GM23248 (cell line): Measurements from ENCODE around the gene TFAP2D. TPM values are rescaled to one million over a fixed set of nuclear protein-coding genes. Genes with fewer than 3 reads are reported as not detected.

Source experiments
- DNase-seq: peaks from one replicate; pipeline ENCODE4 v3.0.0-alpha.2; 2015
- H2AFZ ChIP-seq: fragments of 200-600 bp; sonication (generic); 2 replicates; pipeline ENCODE4 v1.6.1; 2016; ENCODE audit warnings: antibody characterized with exemption
- H3F3A ChIP-seq: fragments of 200-600 bp; sonication (generic); 2 replicates; pipeline ENCODE4 v1.6.1; 2016; ENCODE audit warnings: mild to moderate bottlenecking, antibody characterized with exemption, mixed run types; ENCODE audit not compliant: insufficient read depth
- H3K27ac ChIP-seq: fragments of 200-600 bp; sonication (generic); 2 replicates; pipeline ENCODE4 v1.5.1; 2016; ENCODE audit warnings: mild to moderate bottlenecking
- H3K27me3 ChIP-seq: fragments of 200-600 bp; sonication (generic); replicated peaks from 2 replicates; pipeline ENCODE4 v1.6.1; 2016; ENCODE audit warnings: mild to moderate bottlenecking; ENCODE audit not compliant: insufficient read depth
- H3K36me3 ChIP-seq: fragments of 200-600 bp; sonication (generic); 2 replicates; pipeline ENCODE4 v1.6.1; 2016; ENCODE audit warnings: low read depth, mild to moderate bottlenecking
- H3K4me1 ChIP-seq: fragments of 200-600 bp; sonication (generic); 2 replicates; pipeline ENCODE4 v1.6.1; 2016; ENCODE audit warnings: mild to moderate bottlenecking; ENCODE audit not compliant: insufficient read depth
- H3K4me2 ChIP-seq: fragments of 200-600 bp; sonication (generic); one replicate; pipeline ENCODE4 v1.6.1; 2016; ENCODE audit warnings: mild to moderate bottlenecking; ENCODE audit not compliant: unreplicated experiment
- H3K4me3 ChIP-seq: fragments of 200-600 bp; sonication (generic); 2 replicates; pipeline ENCODE4 v1.5.1; 2016; ENCODE audit warnings: mild to moderate bottlenecking
- H3K79me2 ChIP-seq: fragments of 200-600 bp; sonication (generic); 2 replicates; pipeline ENCODE4 v1.6.1; 2016; ENCODE audit warnings: mild to moderate bottlenecking; ENCODE audit not compliant: insufficient read depth
- H3K9ac ChIP-seq: fragments of 200-600 bp; sonication (generic); 2 replicates; pipeline ENCODE4 v1.6.1; 2016; ENCODE audit warnings: mild to moderate bottlenecking
- H3K9me2 ChIP-seq: fragments of 200-600 bp; sonication (generic); 2 replicates; pipeline ENCODE4 v1.6.1; 2016; ENCODE audit warnings: mixed run types, mild to moderate bottlenecking, moderate library complexity; ENCODE audit not compliant: insufficient read depth
- H3K9me3 ChIP-seq: fragments of 200-600 bp; sonication (generic); one replicate; pipeline ENCODE4 v1.6.1; 2017; ENCODE audit warnings: low read depth
- H4K20me1 ChIP-seq: fragments of 200-600 bp; sonication (generic); 2 replicates; pipeline ENCODE4 v1.6.0; 2016; ENCODE audit not compliant: insufficient read depth
- EZH2 ChIP-seq: fragments of 200-600 bp; sonication (generic); IDR thresholded peaks from 2 replicates; pipeline ENCODE4 v1.6.1; 2018; ENCODE audit warnings: antibody characterized with exemption, mild to moderate bottlenecking; ENCODE audit not compliant: insufficient read depth, poor library complexity, severe bottlenecking
- EZH2phosphoT487 ChIP-seq: fragments of 200-600 bp; sonication (generic); IDR thresholded peaks from 2 replicates; pipeline ENCODE4 v1.6.1; 2018; ENCODE audit warnings: antibody characterized with exemption, moderate library complexity, mild to moderate bottlenecking, low read depth; ENCODE audit not compliant: insufficient read depth
- WGBS, 2 experiments: methylation state at CpG; one replicate each; pipeline ENCODE4 v1.1.6; 2015 to 2017; ENCODE audit warnings: low lambda C conversion rate in 2 of 2, low coverage in 1 of 2; ENCODE audit errors: missing lambda C conversion rate in 2 of 2; 5-methylcytosine and 5-hydroxymethylcytosine counted together
- in situ Hi-C: fragments of 300-500 bp; cut with MboI; formaldehyde crosslinking; loops from 2 replicates; pipeline ENCODE4 v1.15.0; 2020
- polyA plus RNA-seq: library from polyadenylated mRNA; unstranded; fragments of >200 nt; fragmentation: Nextera tagmentation; extraction: Ambion mirVana; gene quantifications from 2 replicates; pipeline ENCODE4 v1.2.1, GENCODE V29; 2016
- total RNA-seq: library from RNA; depleted of rRNA; stranded (reverse); fragments of >200 nt; shearing (Covaris generic); gene quantifications from 2 replicates; pipeline ENCODE4 v1.2.3, GENCODE V29; 2014

TFAP2D gene
- total and polyA plus RNA-seq, 2 experiments from 2014 or later, result not detected

DNA sequence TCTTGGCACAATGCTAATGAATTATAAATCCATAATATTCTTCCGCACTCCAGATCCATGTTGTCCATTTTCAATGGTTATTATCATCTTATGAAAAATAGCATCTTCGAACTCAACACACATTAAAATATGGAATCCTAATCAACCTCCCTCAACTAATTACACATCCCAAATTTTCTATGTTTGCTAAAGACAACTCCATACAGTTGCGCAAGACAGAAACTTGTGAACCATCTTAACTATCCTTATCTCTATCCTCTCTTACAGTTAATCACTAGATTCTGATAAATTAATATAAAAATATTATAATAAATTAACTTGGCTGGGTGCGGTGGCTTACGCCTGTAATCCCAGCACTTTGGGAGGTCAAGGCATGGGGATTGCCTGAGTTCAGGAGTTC, 67.1 kb downstream of the TFAP2D start:
- no peaks in the 10 kb centered on the region for H3K79me2 ChIP-seq
- no peak overlapping the region for H3K9ac ChIP-seq
- no peaks in the 10 kb centered on the region for H3F3A ChIP-seq
- DNase-seq, result no peak
- TF ChIP-seq EZH2phosphoT487 (no peak), EZH2 (no peak)
- no peaks in the 10 kb centered on the region for H3K4me1 ChIP-seq
- no peak overlapping the region for H3K27ac ChIP-seq
- H3K36me3 ChIP-seq, result no peaks in the 10 kb centered on the region
- no peak overlapping the region for H3K4me3 ChIP-seq
- WGBS, 2 experiments, result 62 to 66% methylated on average over 5 of the region's 5 CpGs
- no peak overlapping the region for H2AFZ ChIP-seq
- H3K9me2 ChIP-seq, result no peaks in the 10 kb centered on the region
- no peaks in the 10 kb centered on the region for H3K9me3 ChIP-seq
- H4K20me1 ChIP-seq, result no peaks in the 10 kb centered on the region
- in situ Hi-C loops, result no loop called here
- H3K4me2 ChIP-seq, result no peak overlapping the region
- no peaks in the 10 kb centered on the region for H3K27me3 ChIP-seq

DNA sequence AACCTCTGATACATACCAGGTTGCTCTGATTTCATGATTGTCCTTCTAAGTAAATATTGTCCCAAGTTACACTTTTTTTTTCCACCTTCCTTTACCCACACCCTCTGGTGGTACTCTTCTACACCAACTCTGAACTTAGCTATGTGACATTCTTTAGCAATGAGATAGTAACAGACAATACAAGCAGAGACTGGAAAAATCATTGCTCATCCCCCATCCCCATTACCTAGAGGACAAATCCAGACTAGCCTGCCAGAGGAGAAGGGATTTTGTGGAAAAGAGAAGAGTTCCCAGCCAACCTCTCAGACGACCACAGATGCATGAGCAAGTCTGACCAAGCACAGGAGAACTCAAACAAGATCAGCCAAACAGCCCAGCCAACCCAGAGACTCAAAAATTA, 72.6 kb downstream of the TFAP2D start:
- H3K36me3 ChIP-seq, result no peaks in the 10 kb centered on the region
- in situ Hi-C loops, result no loop called here

DNA sequence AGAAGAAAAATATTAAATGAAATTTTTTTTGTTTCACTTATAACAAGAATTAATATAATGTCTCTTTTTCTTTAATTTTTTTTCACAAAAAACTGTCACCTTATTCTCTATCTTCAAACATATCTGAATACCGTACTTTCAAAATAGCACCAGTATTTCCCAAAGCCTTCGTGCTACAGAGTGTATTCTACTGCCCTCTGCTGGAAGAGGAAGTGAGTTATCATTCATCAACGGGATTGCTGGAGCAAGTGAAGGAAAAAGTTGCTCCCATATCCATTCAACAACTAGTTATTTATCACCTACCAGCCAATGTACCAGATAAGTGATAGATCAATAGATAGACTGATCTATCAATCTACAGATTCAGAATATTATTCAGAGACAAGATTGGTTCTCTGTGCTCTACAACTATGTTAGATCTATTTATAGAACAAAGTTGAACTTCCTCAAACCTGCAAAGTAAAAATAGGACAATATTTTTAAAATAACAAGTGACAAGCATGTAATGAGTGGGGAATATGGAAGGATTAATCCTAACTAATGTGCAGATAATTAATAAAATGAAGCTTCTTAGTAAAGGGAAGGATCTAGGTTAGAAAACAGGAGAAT, 78.7 kb downstream of the TFAP2D start:
- no peak overlapping the region for H3K4me3 ChIP-seq
- peak; percentile 75 for DNase-seq
- TF ChIP-seq EZH2phosphoT487 (no peak), EZH2 (no peak)

More for the DNA sequence above, 72.6 kb downstream of the TFAP2D start:
- Histone ChIP-seq H2AFZ (no peak overlapping the region), H3K4me1 (no peaks in the 10 kb centered on the region), H3K27ac (no peak overlapping the region), H3K79me2 (no peaks in the 10 kb centered on the region), H3F3A (no peaks in the 10 kb centered on the region), H4K20me1 (no peaks in the 10 kb centered on the region), H3K9me3 (no peaks in the 10 kb centered on the region), H3K4me2 (no peak overlapping the region), H3K4me3 (no peak overlapping the region), H3K27me3 (no peaks in the 10 kb centered on the region), H3K9me2 (no peaks in the 10 kb centered on the region), H3K9ac (no peak overlapping the region)
- WGBS, 2 experiments, result 0 to 10% methylated on average over 1 of the region's 1 CpG
- no peak for DNase-seq
- TF ChIP-seq EZH2, result no peak

DNA sequence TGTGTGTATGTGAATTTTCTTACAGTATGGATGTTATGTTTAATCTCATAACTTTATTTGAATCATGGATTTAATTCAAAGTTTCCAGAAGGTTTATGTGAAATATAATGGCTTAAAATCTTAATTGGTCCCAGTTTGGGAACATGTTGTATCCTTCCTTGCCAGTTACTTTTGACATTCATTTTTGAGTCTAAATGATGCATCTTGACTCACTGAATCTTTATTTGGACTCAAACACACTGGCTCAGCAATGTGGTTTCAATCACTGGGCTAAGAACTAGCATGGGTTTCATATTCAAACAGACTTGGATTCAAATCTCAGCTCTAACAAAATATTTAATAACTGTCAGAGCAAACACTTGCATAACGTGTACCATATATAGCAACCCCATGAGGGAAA, 79.4 kb downstream of the TFAP2D start:
- no peaks in the 10 kb centered on the region for H3K9me3 ChIP-seq
- no peak overlapping the region for H3K4me3 ChIP-seq
- no peaks in the 10 kb centered on the region for H3K36me3 ChIP-seq
- H3K9me2 ChIP-seq, result no peaks in the 10 kb centered on the region
- H3K4me1 ChIP-seq, result no peaks in the 10 kb centered on the region
- in situ Hi-C loops, result no loop called here
- H4K20me1 ChIP-seq, result no peaks in the 10 kb centered on the region
- DNase-seq, result no peak
- H3F3A ChIP-seq, result no peaks in the 10 kb centered on the region
- no peak overlapping the region for H3K4me2 ChIP-seq
- 0% methylated on average over 1 of the region's 1 CpG for whole genome bisulfite sequencing, 2 experiments
- no peak overlapping the region for H3K9ac ChIP-seq
- no peak overlapping the region for H3K27ac ChIP-seq
- H2AFZ ChIP-seq, result no peak overlapping the region
- TF ChIP-seq EZH2phosphoT487 (no peak), EZH2 (no peak)
- no peaks in the 10 kb centered on the region for H3K27me3 ChIP-seq
- no peaks in the 10 kb centered on the region for H3K79me2 ChIP-seq

More for the DNA sequence above, 78.7 kb downstream of the TFAP2D start:
- H3F3A ChIP-seq, result no peaks in the 10 kb centered on the region
- no peak overlapping the region for H2AFZ ChIP-seq
- no peak overlapping the region for H3K4me2 ChIP-seq
- no peaks in the 10 kb centered on the region for H3K36me3 ChIP-seq
- H3K27me3 ChIP-seq, result no peaks in the 10 kb centered on the region
- no peak overlapping the region for H3K27ac ChIP-seq
- no peak overlapping the region for H3K9ac ChIP-seq
- no peaks in the 10 kb centered on the region for H3K9me2 ChIP-seq
- 3% methylated on average over 3 of the region's 3 CpGs for WGBS, 2 experiments
- no peaks in the 10 kb centered on the region for H3K79me2 ChIP-seq
- no peaks in the 10 kb centered on the region for H3K9me3 ChIP-seq
- H4K20me1 ChIP-seq, result no peaks in the 10 kb centered on the region
- no peaks in the 10 kb centered on the region for H3K4me1 ChIP-seq
- in situ Hi-C loops, result no loop called here

DNA sequence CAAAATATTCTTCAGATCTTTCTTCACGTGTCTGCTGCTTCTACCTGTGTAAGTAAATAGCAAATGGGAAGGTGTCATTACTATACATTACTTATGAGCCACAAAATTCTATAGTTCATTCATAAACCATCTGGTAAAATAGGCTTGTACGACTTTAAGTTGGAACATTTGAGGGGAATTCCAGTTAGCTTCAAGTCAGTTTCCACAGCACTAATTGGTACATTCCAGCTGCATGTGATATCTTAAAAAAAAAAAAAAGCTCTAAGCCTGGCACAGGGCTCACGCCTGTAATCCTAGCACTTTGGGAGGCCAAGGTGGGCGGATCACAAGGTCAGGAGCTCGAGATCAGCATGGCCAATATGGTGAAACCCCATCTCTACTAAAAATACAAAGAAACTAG, 82.2 kb downstream of the TFAP2D start:
- Histone ChIP-seq H3K9me2 (no peaks in the 10 kb centered on the region), H3K79me2 (no peaks in the 10 kb centered on the region), H3K9me3 (no peaks in the 10 kb centered on the region), H3K27ac (no peak overlapping the region), H3K4me2 (no peak overlapping the region), H3F3A (no peaks in the 10 kb centered on the region), H3K27me3 (no peaks in the 10 kb centered on the region), H4K20me1 (no peaks in the 10 kb centered on the region), H3K4me3 (no peak overlapping the region), H2AFZ (no peak overlapping the region), H3K9ac (no peak overlapping the region), H3K36me3 (no peaks in the 10 kb centered on the region), H3K4me1 (no peaks in the 10 kb centered on the region)
- no peak for DNase-seq
- in situ Hi-C loops, result no loop called here
- WGBS, 2 experiments, result 14 to 16% methylated on average over 5 of the region's 5 CpGs
- no peak for TF ChIP-seq EZH2phosphoT487
- TF ChIP-seq EZH2, result no peak
